OCI-LY1 (cell line): ENCODE measurements around the gene PROCR.
A peak's percentile ranks its signal among the peaks of the same experiment; 100 is the strongest.

Source experiments
- H2AFZ ChIP-seq: fragments of 200-600 bp; sonication (generic), shearing (Covaris generic); 2 replicates; pipeline ENCODE4 v1.6.0; 2014; ENCODE audit warnings: antibody characterized with exemption, mild to moderate bottlenecking, low read length
- H3F3A ChIP-seq: fragments of 200-600 bp; sonication (generic), shearing (Covaris generic); 2 replicates; pipeline ENCODE4 v1.6.0; 2014; ENCODE audit warnings: mild to moderate bottlenecking, antibody characterized with exemption, low read length, moderate library complexity; ENCODE audit not compliant: insufficient read depth
- H3K27ac ChIP-seq: fragments of 200-600 bp; sonication (generic); 2 replicates; pipeline ENCODE4 v1.5.1; 2014; ENCODE audit warnings: low read length, mixed run types, mild to moderate bottlenecking, low read depth; ENCODE audit not compliant: poor library complexity, severe bottlenecking
- H3K27me3 ChIP-seq: fragments of 200-600 bp; sonication (generic); 2 replicates; pipeline ENCODE4 v1.6.0; 2014; ENCODE audit warnings: antibody characterized with exemption, mild to moderate bottlenecking, low read length, moderate library complexity; ENCODE audit not compliant: insufficient read depth
- H3K36me3 ChIP-seq: fragments of 200-600 bp; sonication (generic); 2 replicates; pipeline ENCODE4 v1.6.1; 2014; ENCODE audit warnings: mild to moderate bottlenecking, antibody characterized with exemption, low read length, moderate library complexity, mixed read lengths; ENCODE audit not compliant: insufficient read depth
- H3K4me1 ChIP-seq: fragments of 200-600 bp; sonication (generic); 2 replicates; pipeline ENCODE4 v1.5.1; 2014; ENCODE audit warnings: mild to moderate bottlenecking, low read length, moderate library complexity; ENCODE audit not compliant: insufficient read depth, severe bottlenecking
- H3K4me2 ChIP-seq: fragments of 200-600 bp; sonication (generic), shearing (Covaris generic); 2 replicates; pipeline ENCODE4 v1.6.1; 2014; ENCODE audit warnings: low read length
- H3K4me3 ChIP-seq: fragments of 200-600 bp; sonication (generic); 2 replicates; pipeline ENCODE4 v1.5.1; 2014; ENCODE audit warnings: low read length, low read depth, mild to moderate bottlenecking, mixed read lengths; ENCODE audit not compliant: poor library complexity, severe bottlenecking
- H3K79me2 ChIP-seq: fragments of 200-600 bp; shearing (Covaris generic); 2 replicates; pipeline ENCODE4 v1.6.1; 2016; ENCODE audit warnings: mixed run types, low read length, mixed read lengths; ENCODE audit not compliant: insufficient read depth
- H3K9ac ChIP-seq: fragments of 200-600 bp; sonication (generic), shearing (Covaris generic); 2 replicates; pipeline ENCODE4 v1.6.1; 2014; ENCODE audit warnings: mild to moderate bottlenecking, low read length, mixed read lengths
- H3K9me2 ChIP-seq: fragments of 200-600 bp; sonication (generic), shearing (Covaris generic); 2 replicates; pipeline ENCODE4 v1.6.1; 2014; ENCODE audit warnings: low read depth, mild to moderate bottlenecking, low read length, mixed read lengths
- H3K9me3 ChIP-seq: fragments of 200-600 bp; shearing (Covaris generic); 2 replicates; pipeline ENCODE4 v1.6.1; 2014; ENCODE audit warnings: low read length, mixed read lengths
- H4K20me1 ChIP-seq: fragments of 200-600 bp; sonication (generic), shearing (Covaris generic); 2 replicates; pipeline ENCODE4 v1.6.0; 2016; ENCODE audit warnings: mild to moderate bottlenecking, low read length; ENCODE audit not compliant: insufficient read depth
- CTCF ChIP-seq: fragments of 200-600 bp; sonication (generic), shearing (Covaris generic); IDR thresholded peaks from 2 replicates; pipeline ENCODE4 v1.5.1; 2017; ENCODE audit warnings: mild to moderate bottlenecking, antibody characterized with exemption, low read length, moderate library complexity, mixed read lengths
- EZH2 ChIP-seq: fragments of 200-600 bp; sonication (generic), shearing (Covaris generic); IDR thresholded peaks from 2 replicates; pipeline ENCODE4 v1.8.0; 2017; ENCODE audit warnings: borderline replicate concordance, mixed run types, mild to moderate bottlenecking, antibody characterized with exemption, low read length, moderate library complexity, mixed read lengths

The PROCR gene

GRCh38 chr20:35225319-35226125 lies 53.6 kb downstream of the PROCR start:
- Histone ChIP-seq H3K9ac (no peak overlapping the region), H3K36me3 (no peaks in the 10 kb centered on the region)

DNA sequence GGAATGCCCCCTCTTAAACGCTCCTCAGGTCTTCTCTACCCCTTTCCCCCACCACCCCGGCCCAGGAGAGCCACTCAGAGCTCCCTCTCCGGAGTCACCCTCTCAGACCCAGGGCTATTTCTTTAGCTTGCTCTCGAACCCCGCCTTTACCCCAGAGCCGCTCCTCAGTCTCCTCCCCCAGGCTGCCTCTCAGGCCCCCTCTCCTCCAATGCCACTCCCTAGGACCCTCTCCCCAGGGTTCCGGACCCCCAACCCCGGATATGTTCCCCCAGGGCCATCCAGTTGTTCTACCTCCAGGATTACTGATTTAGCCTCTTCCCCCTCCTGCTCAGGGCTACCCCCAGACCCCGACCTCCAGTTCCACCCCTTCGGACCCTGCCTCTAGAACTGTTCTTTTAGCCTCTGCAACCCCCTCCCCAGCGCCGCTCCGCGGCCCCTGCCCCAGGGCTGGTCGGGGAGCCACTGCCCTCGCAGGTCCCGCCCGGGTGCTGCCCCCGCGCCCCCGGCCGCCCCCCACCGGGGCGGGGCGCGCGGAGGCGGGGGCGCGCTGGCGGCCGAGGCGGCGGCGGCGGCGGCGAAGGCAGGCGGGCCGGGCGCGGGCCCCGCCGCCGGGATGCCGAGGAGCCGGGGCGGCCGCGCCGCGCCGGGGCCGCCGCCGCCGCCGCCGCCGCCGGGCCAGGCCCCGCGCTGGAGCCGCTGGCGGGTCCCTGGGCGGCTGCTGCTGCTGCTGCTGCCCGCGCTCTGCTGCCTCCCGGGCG lies 54.4 kb downstream of the PROCR start, which contains the start of gene MMP24:
TSS of gene MMP24 (plus strand) at position 565 of the 758 bp plus-strand sequence. CDS start at position 614, 49 bp downstream.
- Histone ChIP-seq H4K20me1 (no peaks in the 10 kb centered on the region), H3K4me2 (peak within 1 kb of the TSS; percentile 36; the same call in 1 of the 2 replicates), H3K36me3 (no peaks in the 10 kb centered on the region), H3K27me3 (peaks cover 23% of the 10 kb centered on the region), H3K9me3 (no peaks in the 10 kb centered on the region), H3K9me2 (no peaks in the 10 kb centered on the region), H3K27ac (no peak within 1 kb of the TSS), H3K79me2 (no peaks in the 10 kb centered on the region), H3K9ac (no peak within 1 kb of the TSS), H3F3A (no peaks in the 10 kb centered on the region), H3K4me1 (no peaks in the 10 kb centered on the region), H3K4me3 (no peak within 1 kb of the TSS), H2AFZ (no peak within 1 kb of the TSS)
- TF ChIP-seq CTCF: no peak
- TF ChIP-seq EZH2: no peak

More at GRCh38 chr20:35225319-35226125, 53.6 kb downstream of the PROCR start:
- H3K4me3 ChIP-seq: no peak overlapping the region
- no peak overlapping the region for H2AFZ ChIP-seq
- H3K4me2 ChIP-seq: no peak overlapping the region
- no peaks in the 10 kb centered on the region for H4K20me1 ChIP-seq
- TF ChIP-seq EZH2: no peak
- TF ChIP-seq CTCF: no peak
- H3K9me2 ChIP-seq: no peaks in the 10 kb centered on the region
- no peak overlapping the region for H3K27ac ChIP-seq
- no peaks in the 10 kb centered on the region for H3F3A ChIP-seq
- H3K79me2 ChIP-seq: no peaks in the 10 kb centered on the region
- peaks cover 23% of the 10 kb centered on the region for H3K27me3 ChIP-seq
- H3K9me3 ChIP-seq: no peaks in the 10 kb centered on the region
- H3K4me1 ChIP-seq: no peaks in the 10 kb centered on the region
